ENCODE measurements around the gene UNC13A.

UNC13A gene

DNA sequence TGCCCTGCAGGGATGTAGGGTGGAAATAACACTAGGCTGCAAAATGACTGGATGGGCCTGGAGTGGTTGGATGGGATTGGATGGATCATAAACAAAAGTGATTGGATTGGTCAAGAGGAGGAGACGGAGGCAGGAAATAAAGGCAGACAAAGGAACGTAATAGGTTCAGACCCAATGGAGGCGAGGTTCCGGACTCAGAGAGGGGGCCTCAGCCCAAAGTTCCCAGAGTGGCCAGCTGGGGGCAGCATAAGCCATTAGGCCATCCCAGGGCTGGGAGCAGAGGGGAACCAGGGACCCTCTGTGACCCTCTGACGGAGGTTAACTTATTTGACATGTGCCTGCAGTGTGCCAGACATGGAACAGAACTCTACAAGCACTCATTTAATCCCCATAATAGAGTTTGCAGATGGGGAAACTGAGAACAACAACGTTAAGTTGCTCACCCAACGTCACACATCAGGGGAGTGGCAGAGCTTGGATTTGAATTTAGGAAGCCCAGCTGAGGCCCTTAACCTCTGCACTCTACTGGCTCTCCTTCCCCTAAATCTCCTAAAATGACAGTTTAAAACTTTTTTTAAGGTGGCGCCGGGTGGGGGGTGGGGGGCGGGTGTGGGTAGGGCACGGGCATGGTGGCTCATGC lies 15.8 kb upstream of the UNC13A start:
- DNase-seq = peak; percentile 75

DNA sequence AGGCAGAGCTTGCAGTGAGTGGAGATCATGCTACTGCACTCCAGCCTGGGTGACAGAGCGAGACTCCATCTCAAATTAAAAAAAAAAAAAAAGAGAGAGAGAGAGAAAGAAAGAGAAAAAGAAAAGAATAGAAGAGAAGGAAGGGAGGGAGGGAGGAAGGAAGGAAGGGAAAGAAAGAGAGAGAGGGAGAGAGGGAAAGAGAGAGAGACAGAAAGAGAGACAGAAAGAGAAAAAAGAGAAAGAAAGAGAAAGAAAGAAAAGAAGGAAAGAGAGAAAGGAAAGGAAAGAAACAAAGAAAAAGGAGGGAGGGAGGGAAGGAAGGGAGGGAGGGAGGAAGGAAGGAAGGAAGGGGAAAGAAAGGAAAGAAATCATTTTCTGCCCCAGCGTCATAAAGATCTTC lies 7.0 kb upstream of the UNC13A start:
- DNase-seq = no peak

DNA sequence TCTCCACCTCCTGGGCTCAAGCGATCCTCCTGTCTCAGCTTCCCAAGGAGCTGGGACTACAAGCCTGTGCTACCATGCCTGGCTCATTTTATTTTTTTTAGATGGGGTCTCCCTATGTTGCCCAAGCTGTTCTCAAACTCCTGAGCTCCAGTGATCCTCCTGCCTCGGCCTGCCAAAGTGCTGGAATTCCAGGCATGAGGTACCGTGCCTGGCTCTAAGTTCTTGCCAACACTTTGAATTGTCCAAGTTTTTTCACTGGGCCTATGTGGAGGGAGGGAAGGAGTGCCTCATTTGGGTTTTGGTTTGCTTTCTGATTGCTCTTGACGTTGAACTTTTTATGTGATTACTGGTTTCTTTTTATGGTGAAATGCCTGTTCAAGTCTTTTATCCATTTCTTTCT lies 4.4 kb upstream of the UNC13A start:
- DNase-seq = no peak

DNA sequence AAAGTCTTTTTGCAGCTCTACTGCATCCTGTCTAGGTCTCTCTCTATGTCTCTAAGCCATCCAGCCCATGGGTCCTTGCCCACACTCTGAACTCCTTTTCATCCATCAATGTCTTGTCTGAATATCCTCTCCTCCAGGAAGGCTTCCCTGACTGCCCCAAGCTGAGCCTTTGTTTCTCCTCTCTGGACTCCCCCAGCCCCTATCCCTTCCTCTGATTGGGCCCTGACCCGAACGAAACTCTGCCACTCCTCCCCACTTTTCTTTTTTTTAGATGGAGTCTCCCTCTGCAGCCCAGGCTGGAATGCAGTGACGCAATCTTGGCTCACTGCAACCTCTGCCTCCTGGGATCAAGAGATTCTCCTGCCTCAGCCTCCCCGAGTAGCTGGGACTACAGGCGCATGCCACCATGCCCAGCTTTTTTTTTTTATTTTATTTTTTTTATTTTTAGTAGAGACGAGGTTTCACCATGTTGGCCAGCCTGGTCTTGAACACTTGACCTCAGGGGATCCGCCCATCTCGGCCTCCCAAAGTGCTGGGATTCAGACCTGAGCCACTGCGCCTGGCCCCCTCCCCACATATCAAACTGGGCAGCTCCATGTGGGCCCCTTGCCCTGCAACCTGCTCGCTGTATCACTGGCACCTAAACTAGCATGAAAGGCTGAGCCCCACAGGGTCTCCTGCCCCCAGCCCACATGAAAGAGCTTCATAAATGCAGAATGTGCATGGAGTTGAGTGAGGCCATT lies 870 bp upstream of the UNC13A start:
- DNase-seq = no peak

DNA sequence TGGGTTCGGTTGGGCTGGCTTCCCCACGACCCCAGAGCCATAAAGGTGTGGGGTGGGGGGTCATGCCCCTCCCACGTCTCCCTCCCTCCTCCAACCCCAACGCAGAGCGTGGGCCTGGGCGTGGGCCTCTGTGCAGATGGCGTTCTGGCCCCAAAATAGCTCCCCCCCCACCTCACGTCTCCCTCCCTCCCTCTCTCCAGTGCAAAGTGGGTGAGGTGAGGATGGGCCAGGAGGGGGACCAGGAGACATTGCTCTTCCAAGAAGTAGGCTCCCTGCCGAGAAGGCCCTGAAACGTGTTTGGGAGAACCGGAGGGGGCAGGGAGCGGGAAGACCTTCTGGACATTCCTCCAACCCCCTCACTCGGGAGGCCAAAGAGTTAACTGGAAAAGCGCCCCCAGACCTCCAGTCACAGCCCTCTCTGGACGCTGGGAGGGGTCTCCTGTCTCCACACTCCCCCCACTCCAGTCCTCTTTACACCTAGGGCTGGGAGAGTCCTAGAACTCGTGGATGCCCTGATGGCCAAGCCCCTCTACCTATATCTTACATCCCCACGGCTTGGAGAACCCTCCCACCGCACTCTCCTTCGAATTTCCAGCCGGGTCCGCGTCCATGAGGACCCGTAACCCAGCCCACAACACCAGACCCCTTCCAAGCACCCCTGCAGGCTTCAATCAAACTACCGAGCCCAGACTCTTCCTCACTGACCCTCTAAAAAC lies 855 bp downstream of the UNC13A start:
- no peak for DNase-seq

DNA sequence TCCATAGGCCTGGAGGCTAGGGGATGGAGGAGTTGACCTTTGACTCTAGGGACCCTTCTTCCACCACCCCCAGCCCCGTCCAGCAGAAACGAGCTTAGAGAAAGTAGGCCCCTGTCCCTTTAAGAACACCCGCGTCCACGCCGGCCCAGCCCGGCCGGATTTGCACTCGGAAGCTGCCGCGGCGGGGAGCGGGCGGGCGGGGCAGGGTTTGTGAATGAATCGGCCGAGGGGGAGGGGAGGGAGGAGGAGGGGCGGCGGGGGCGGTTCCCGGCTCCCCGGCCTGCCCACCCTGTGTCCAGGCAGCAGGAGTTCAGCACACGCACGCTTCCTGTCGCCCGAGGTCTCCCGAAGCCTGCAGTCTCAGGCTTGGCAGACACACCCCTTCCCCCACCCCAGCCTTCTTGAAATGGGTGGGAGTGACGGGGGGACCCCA lies 1.5 kb downstream of the UNC13A start:
- DNase-seq = peak; percentile 35

DNA sequence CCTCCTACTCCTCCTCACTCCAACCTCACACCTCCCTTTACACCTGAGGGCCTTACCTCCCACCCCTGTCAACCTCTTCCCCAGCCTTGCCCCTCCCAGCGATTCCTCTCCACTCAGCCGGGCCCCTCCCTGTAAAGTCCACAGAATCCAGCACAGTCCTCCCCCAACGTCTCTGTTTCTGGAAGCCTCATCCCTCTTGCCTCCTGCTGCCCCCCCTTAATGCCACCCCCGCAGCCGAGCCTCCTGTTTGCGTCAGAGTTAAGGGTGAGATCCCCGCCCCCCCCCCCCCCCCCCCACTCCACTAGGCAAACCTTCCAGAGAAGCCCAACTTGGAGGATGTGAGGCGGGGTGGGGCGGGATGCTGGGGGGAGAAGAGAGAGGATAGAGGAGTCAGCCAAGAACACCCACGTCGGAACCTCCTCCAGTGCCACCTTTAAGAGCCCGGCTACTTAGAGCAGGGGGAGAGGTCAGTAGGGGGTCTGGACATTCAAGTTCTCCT lies 2.1 kb downstream of the UNC13A start:
- no peak for DNase-seq

DNA sequence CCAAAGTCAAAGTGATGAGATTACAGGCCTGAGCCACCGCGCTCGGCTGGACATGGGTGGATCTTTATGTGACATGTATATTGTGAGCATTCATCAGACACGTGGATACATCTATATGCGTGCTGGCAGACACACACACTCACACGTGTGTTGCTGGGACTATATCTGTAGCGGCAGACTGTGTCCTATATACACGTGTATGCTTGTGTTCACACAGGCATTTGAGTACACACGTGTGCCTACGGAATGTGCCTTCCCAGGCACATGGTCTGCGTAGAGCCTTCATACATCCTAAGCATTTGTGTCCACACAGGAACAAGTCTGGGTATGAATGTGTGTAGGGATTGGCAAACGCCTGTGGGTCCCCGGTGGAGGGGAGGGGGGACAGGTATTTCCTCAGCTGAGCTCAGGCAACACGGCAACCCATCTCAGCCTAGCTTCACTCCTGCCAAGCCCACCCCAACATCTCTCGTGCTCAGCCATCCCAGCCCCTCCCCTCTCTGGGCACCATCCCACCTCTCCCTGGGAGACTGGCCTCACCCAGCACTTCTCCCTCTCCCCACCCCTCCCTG lies 2.6 kb downstream of the UNC13A start:
- DNase-seq = no peak

DNA sequence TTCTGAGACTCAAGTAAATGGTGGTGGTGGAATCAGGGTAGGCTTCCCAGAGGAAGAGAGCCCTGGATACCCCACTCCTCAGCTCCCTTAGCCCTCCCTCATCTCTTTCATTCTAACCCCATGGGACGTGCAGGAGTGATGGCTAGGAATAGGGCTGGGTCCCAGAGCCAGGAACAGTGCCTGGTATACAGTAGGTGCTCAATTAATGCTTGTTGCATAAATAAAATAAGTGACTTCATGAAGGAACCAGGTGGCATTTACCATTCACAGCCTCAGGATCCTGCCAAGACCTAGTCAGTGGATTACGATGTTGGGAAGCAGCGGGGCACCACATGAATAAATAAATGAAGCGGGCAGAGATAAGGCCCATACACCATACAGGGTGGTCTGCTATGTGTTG lies 3.9 kb downstream of the UNC13A start:
- no peak for DNase-seq

DNA sequence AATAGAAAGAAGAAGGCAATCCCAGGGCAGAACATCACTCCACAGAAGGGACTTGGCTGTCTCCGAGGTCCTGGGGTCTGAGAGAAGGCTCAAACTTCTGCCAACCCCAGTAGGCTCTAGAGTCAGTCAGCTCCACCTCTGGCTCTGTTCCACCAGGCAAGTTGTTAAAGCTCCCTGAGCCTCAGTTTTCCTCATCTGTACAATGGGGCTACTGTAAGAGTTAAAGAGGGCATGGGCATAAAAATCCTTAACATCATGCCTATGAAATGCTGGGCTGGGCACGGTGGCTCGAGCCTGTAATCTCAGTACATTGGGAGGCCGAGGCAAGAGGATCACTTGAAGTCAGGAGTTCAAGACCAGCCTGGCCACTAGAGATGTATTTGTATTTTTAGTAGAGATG lies 5.1 kb downstream of the UNC13A start:
- no peak for DNase-seq

DNA sequence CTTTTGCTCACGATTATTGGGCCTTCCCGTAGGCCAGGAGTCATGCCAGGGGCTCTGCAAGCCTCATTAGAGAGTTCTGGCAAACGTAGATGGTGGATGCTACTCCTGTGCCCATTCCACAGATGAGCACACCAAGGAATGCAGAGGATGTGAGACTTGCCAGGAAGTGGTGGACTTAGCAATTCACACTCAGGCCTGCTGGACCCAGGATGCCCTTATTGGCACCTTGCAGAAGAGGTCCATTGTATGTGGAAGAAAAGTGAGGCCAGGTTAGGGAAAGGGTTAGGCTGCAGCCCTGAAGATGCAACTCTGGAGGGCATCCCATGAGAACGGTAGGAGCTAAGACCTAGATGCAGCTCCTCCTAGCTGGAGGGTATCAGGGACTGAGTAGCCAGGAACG lies 5.9 kb downstream of the UNC13A start:
- no peak for DNase-seq

DNA sequence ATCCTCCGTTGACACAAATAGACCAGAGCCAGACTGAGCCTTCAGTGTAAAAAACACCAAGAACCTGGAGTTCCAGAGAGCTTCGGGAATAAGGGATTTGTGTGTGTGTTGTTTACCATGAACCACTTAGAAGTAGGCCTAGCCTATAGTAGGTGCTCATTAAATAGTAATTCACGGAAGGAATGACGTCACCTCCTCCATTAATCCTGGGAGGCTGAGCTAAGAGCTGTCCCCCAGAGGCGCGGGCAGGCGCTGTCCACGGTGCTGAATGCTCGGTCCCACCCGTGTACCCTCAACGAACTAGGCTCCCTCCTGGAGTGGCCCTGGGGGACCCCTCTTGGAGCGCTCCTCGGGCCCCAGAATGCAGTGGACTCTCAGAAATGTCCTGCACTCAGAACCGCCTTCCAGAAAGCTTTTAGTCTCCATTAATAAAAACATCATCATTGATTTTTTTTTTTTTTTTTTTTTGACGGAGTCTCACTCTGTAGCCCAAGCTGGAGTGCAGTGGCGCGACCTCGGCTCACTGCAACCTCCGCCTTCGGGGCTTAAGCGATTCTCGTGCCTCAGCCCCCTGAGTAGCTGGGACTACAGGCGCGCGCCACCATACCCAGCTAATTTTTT lies 6.5 kb downstream of the UNC13A start:
- peak; percentile 82 for DNase-seq

DNA sequence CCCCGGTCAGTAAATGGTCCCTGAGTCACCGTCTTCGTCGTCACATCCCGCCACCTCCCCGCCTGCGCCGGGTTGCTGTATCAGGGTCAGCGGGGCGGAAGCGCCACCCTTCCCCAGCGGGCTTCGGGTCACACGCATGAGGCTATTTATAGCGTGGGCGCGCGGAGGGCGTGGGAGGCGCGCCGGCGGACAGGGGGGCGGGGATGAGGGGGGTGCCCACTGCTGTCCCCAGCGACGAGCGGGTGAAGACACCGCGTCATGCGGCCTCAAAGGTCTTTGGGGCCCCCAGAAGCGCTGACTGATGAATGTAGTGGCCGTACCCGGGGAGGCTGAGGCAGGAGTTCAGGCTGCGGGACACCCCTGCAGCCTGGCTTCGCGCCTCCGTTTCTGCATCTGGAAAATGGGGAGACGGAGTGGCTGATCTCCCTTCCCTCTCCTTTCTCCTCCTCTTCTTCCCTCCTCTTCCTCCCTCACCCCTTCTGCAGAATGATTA lies 7.9 kb downstream of the UNC13A start:
- peak; percentile 89 for DNase-seq

DNA sequence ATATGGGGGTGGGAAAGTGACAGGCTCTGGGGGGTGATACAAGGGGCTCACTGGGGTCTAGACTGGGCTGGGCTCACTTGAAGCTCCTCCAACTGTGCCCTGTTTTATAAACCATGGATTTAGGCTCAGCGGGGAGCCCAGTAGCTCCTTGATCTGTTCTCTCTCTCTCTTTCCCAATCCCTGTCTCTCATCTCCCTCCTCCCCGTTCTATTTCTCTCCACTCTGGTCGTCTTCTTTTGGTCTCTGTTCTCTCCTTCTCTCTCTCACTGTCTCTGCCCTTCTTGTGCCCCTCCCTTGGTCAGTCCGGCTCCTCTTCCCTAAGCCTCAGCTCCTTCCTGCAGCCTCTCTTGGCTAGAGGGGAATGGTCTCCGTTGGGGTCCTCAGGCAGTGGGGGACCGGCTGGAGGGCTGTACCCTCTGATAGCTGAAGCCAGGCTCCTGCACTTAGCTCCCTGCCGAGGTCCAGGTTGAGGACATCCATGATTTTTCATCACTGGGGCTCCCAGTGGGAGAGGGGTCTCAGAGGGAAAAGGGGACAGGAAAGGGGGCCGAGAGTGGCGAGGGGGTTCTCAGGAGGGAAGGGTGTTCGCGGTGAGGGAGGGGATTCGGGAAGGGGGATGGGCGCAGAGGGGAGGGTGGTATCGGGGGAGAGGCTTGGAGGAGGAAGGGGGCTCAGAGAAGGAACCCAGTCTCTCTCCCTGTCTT lies 8.5 kb downstream of the UNC13A start:
- DNase-seq = no peak

DNA sequence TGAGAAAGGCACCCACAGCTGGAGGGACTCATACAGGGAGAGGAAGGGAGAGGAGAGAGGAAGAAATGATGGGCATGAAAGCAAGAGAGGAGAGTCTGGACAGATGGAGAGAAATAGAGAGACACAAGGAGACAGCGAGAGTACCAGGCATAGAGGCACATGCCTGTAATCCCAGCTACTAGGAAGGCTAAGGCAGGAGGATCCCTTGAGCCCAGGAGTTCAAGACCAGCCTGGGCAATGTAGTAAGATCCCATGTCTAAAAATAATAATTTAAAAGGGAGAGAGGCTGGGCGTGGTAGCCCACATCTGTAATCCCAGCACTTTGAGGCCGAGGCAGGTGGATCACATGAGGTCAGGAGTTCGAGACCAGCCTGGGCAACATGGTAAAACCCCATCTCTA lies 9.3 kb downstream of the UNC13A start:
- DNase-seq = no peak

DNA sequence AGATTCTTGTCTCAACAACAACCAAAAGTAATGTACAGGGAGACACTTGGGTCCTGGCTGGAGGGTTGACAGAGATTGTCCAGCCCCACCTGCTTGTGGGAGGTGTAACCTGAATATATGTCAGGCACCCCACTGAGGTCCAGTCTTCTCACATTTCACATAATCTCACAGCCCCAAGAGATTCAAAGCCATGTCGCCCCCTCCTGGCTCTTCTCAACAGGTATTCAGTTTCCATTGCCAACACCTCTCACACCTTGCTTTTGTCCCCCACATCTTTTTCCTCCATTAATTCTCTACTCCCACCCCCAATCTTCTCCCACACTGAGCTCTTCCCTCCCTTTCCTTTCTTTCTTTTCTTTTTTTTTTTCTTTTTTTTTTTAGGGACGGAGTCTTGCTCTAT lies 11.2 kb downstream of the UNC13A start:
- peak; percentile 21 for DNase-seq

DNA sequence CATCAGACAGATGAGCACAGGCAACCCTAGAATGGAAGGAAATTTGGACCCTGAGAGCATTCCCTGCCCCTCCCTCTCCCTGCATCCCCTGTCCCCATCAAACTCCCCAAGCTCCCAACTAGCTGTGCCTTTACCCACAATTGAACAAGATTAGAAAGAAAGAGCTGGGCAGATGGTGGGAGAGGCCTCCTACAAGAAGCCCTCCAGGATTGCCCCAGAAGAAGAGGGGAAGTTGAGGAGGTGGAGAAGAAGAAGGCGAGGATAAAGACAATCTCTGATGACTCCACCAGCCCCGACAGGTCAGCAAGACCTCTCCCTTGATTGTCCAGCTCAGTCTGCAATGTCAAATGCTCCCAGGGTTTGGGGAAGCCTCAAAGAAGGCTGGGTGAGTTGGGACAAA lies 11.9 kb downstream of the UNC13A start:
- DNase-seq = no peak

DNA sequence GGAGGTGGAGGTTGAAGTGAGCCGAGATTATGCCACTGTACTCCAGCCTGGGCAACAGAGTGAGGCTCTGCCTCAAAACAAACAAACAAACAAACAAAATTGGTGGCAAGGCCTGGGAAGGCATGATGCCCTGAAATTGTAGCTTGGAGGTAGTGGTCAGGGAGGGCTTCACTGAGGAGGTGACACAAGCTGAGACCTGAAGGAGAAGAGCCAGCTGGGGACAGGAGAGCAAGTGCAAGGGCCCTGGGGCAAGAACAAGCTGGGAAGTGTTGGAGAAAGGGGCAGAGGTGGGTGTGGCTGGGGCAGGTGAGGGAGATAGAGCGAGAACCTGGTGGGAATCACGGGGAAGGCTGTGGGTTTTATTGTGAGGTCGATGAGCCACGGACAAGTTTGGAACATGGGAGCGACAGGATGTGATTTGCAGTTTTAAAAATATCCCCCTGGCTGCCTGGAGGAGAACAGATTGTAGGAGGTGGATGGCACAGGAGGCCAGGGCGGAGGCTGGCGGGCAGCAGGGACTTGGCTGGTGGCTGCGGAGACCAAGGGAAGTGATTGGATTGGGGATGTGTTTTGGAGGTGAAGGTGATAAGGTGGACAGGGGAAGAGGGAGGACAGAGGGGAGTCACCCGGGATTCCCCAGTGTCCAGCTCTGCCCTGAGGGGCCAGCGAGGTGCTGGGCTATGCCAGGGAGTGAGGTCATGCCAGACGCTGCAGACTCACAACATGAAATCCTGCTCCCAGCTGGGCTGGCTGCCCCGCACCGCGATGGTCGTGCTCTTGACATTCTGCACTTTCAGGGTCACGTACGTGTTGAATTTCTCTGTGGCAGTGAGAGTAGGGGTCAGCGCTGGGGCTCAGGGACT lies 14.0 kb downstream of the UNC13A start:
- no peak for DNase-seq

DNA sequence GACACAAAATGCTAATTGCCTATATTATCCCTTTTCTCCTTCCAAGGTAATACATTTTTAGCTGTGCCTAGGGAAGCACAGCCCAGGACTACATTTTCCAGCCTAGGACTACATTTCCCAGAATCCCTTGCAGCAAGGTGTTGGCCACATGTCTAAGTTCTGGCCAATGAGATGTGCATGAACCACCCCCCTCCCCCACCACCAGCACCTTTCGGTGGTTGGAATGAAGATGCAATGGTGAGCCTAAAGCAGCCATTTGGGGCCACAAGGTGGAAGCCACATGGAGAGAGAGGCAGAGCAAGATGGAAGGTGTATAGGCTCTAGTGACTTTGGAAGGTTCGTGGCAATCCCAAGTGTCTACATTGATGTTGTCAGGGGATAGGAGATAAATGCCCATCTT lies 16.2 kb downstream of the UNC13A start:
- peak; percentile 54 for DNase-seq

DNA sequence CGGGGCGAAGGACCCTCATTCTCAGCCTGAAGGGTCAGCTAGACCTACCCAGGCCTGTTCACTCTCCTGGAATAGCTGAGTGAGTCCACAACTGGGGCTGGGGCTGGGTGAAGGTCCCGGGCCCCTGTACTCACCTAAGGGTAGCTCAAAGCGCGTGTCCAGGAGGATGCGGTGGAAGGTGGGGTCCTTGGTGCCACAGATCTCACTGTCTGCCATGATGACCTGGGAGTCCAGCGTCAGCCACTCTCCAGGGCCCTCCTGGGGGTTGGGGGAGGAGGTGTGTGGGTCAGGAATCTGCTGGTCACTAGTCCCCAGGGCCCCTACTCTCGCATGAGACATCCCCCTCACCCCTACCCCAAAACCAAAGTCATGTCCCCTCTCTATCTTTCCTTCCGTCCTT lies 18.7 kb downstream of the UNC13A start:
- DNase-seq = no peak

DNA sequence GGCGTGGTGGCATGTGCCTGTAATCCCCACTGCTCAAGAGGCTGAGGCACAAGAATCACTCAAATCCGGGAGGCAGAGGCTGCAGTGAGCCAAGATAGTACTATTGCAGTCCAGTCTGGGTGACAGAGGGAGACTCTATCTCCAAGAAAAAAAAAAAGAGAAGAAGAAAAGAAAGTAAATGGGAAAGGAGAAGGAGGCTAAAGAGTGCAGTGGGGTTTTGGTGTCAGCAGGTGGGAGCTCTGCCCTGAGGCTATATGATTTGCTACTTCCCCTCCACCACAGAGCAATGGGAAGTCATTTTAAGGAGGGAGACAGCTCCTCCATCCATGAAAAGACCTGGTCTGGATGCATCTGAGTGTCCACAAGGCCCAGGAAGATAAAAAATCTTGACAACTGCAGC lies 23.1 kb downstream of the UNC13A start:
- DNase-seq = no peak
